GM12864 (cell line): Measurements from ENCODE around the gene TRAK1.

ENCODE experiments used
- DNase-seq: peaks from one replicate; pipeline ENCODE4 v3.0.0-alpha.2; 2011; ENCODE audit warnings: low read depth
- H3K4me3 ChIP-seq: 2 replicates; pipeline ENCODE4 v1.5.1; 2011; ENCODE audit warnings: mild to moderate bottlenecking, low read depth, low read length, control low read depth
- TF ChIP-seq, protein P1 (sequence below): IDR thresholded peaks from 2 replicates; pipeline ENCODE4 v1.5.1; 2011; ENCODE audit warnings: low read depth, mild to moderate bottlenecking, moderate library complexity, low read length, control low read depth, inconsistent platforms; ENCODE audit errors: missing control alignments

TRAK1 gene

DNA sequence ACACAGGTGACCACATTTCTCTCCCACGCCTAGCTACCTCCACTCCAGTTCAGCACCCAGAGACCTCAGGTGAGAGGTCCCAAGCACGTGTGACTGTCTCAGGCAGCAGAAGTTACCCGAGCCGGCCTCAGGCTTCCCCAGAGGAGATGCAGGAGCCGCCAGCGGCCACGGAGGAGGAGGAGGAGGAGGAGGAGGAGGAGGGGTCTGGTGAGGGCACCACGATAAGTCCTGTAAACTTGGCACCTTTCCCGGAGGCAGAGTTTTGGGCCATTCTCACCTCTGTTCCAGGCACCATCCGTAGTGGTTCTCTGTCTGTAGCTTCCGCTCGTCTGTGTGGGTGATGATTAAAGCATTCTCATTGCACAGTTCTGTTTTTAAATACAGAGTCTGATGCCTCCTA lies 118.8 kb downstream of the TRAK1 start:
- TF ChIP-seq, protein P1, sequence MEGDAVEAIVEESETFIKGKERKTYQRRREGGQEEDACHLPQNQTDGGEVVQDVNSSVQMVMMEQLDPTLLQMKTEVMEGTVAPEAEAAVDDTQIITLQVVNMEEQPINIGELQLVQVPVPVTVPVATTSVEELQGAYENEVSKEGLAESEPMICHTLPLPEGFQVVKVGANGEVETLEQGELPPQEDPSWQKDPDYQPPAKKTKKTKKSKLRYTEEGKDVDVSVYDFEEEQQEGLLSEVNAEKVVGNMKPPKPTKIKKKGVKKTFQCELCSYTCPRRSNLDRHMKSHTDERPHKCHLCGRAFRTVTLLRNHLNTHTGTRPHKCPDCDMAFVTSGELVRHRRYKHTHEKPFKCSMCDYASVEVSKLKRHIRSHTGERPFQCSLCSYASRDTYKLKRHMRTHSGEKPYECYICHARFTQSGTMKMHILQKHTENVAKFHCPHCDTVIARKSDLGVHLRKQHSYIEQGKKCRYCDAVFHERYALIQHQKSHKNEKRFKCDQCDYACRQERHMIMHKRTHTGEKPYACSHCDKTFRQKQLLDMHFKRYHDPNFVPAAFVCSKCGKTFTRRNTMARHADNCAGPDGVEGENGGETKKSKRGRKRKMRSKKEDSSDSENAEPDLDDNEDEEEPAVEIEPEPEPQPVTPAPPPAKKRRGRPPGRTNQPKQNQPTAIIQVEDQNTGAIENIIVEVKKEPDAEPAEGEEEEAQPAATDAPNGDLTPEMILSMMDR = no peak
- DNase-seq = no peak
- H3K4me3 ChIP-seq = no peak overlapping the region

DNA sequence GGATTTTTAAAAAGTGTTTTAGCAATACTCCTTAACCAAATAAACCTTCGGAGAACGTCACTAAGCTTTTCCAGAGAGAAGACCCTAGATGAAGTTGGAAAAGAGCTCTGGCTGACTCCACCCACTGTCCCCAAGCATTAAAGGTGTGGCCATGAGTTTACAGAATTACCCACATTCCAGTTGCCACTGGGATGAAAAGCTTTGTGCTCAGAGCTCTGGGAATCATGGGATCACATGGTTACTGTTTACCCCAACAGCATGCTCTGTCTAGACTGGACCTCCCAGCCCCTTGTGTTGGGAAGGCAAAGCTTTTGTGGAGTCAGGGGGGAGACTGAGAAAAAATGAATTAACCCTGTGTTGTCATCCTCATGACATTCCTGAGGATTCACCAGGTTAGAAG lies 119.6 kb downstream of the TRAK1 start:
- no peak for DNase-seq
- TF ChIP-seq, protein P1 = no peak
- H3K4me3 ChIP-seq = no peak overlapping the region

DNA sequence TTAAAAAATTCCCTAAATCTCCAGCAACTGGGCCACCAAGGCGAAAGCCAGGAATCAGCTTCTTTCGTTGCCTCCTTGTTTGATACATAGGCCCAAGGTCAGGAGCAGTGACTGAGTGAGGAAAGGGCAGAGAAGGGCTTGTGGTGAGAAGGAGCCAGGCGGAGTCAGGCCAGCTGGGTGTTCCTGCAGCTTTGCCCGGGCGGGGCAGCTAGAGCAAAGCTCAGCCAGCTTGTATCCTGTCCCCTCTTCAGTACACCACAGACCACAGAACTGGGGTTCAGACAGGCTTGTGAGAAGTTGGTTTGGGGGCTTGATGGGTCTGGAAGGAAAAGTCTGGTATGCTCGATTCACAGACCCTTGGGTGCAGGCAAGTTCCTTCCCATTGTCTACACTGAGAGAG lies 122.3 kb downstream of the TRAK1 start:
- H3K4me3 ChIP-seq = no peak overlapping the region
- TF ChIP-seq, protein P1 = no peak
- no peak for DNase-seq

DNA sequence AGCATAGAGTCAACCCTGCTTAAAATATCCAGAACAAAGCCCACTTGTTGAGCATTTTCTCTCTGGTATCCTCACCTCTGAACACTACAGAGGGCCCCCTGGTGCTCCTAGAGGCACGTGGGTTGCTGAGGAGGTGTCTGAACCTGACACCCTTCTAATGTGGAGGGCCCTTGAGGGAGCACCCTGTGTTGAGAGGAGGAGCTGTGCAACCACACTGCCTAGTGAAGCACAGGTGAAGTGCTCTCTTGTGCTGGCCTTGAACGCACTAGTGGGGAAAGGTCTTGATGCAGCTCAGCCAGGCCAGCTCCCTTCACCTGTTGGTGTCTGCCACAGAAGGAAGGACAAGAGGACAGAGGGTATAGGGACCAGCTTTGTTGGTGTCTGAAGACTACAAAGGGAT lies 122.9 kb downstream of the TRAK1 start:
- H3K4me3 ChIP-seq = no peak overlapping the region
- TF ChIP-seq, protein P1 = no peak
- no peak for DNase-seq

DNA sequence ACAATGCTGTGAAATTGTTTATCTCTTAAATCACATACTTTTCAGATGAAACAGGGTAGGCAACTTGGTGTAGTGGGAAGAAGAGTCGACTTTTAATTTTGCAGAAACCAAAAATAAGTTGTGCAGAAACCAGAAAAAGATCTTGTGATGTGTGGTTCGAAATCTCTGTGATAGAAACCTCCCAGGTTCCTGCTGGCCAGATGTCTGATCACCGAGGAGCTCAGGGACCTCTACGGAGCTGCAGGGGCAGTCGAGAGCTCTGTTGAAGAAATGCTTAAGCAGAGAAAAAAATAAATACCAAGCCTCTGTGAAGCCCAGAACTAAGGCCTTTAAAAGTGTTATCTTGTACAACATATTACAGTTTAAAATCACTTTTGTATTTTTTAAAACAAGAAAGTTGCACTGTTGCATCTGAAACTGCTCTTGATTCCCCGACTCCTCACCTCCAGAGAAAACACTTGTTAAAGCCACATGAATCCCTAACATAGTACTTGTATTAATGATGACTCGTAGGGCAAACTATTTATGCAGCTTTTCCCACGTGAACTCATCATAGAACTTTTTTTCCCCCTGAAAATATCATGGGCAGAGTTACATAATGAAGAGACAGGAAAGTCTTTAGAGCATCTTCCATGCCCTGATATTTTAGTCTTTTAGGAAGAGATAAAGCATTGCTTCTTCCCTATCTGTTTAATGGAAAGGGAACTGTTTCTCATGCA lies 123.6 kb downstream of the TRAK1 start:
- H3K4me3 ChIP-seq = no peak overlapping the region
- TF ChIP-seq, protein P1 = no peak
- DNase-seq = no peak

DNA sequence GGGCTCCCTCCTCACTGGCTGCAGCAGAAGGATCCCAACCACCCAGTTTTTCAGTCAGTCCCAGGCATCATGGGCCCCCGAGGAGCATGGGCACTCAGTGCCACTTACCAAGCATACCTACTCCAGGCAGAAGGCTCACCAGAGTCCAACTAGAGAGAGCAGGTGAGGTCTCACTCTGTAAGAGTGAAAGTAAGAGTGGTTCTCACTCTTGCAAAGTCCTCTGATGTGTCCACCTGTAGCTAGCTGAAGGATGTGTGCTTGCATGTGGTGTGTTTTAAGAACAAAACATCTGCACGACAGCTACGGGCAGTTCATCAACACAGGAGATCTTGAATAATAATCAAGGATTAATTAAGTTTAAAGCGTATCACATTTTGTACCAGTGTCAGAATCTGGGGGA lies 125.1 kb downstream of the TRAK1 start:
- no peak overlapping the region for H3K4me3 ChIP-seq
- TF ChIP-seq, protein P1 = no peak
- DNase-seq = no peak

DNA sequence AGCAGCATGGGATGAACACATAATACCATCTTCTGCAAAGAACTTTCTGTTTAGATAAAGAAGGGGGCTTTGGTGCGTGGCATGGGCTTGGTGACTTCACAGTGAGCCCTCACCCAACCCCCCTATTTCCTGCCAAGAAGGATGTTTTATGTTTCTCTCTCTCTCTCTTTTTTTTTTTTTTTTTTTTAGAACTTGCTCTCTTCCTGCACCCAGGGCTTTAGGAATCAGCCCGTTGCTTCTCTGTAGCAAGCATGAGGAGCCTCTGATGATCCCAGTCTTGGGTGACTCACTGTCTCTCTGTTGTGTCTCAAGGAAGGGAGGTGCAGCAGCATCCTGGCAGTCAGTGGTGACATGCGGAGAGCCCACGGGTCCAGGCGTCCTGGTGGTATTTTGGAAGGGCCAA lies 125.8 kb downstream of the TRAK1 start:
- H3K4me3 ChIP-seq = no peak overlapping the region
- TF ChIP-seq, protein P1 = no peak
- no peak for DNase-seq
